Caco-2 (cell line): ENCODE results near the gene MARCHF4. TPM values are rescaled to one million over a fixed set of nuclear protein-coding genes. Genes with fewer than 3 reads are reported as not detected.

Experiments
- BruUV-seq: library from RNA; stranded (reverse); fragments of 400-500 nt; replicated peaks from 2 replicates; lab custom pipeline; 2021; lab: Mats Ljungman, UMichigan
- CTCF ChIA-PET: fragments of 300-600 bp; sonication (Branson Sonifier 250); formaldehyde crosslinking; loops from one replicate; lab custom pipeline; 2022; ENCODE audit warnings: antibody characterized with exemption; lab: Charles Lee
- POLR2A ChIA-PET: fragments of 300-600 bp; sonication (Branson Sonifier 250); formaldehyde crosslinking; loops from one replicate; lab custom pipeline; 2022; ENCODE audit warnings: antibody characterized with exemption; lab: Charles Lee
- DNase-seq, 2 experiments: peaks; one replicate each; pipeline versions ENCODE4 v3.0.0 to v3.0.0-alpha.2; 2020 to 2022
- H3K27me3 ChIP-seq: replicated peaks from 2 replicates; pipeline ENCODE4 v1.6.0; 2011; ENCODE audit warnings: low read length; ENCODE audit not compliant: control insufficient read depth, insufficient read depth
- H3K36me3 ChIP-seq: 2 replicates; pipeline ENCODE4 v1.5.1; 2011; ENCODE audit warnings: low read length; ENCODE audit not compliant: control insufficient read depth, insufficient read depth
- H3K4me1 ChIP-seq: fragments of 250-450 bp; sonication (Bioruptor Pico); 2 replicates; pipeline ENCODE4 v1.5.1; 2020; ENCODE audit warnings: mild to moderate bottlenecking
- H3K4me3 ChIP-seq: 2 replicates; pipeline ENCODE4 v1.5.1; 2011; ENCODE audit warnings: low read depth, mild to moderate bottlenecking, control low read depth, low read length
- H3K9me3 ChIP-seq: fragments of 250-450 bp; sonication (Bioruptor Pico); 2 replicates; pipeline ENCODE4 v1.5.1; 2020; ENCODE audit warnings: mild to moderate bottlenecking, moderate library complexity
- H3K27ac Mint-ChIP-seq: one replicate; pipeline ENCODE4 v1.8.0; 2022; ENCODE audit warnings: mixed read lengths; ENCODE audit not compliant: unreplicated experiment
- H3K27me3 Mint-ChIP-seq: one replicate; pipeline ENCODE4 v1.8.0; 2022; ENCODE audit warnings: mixed read lengths; ENCODE audit not compliant: insufficient read depth, unreplicated experiment
- H3K36me3 Mint-ChIP-seq: one replicate; pipeline ENCODE4 v1.8.0; 2022; ENCODE audit warnings: mild to moderate bottlenecking, mixed read lengths; ENCODE audit not compliant: insufficient read depth, unreplicated experiment
- H3K4me1 Mint-ChIP-seq: one replicate; pipeline ENCODE4 v1.8.0; 2022; ENCODE audit warnings: low read depth, mixed read lengths; ENCODE audit not compliant: unreplicated experiment
- H3K4me3 Mint-ChIP-seq: one replicate; pipeline ENCODE4 v1.8.0; 2022; ENCODE audit warnings: mild to moderate bottlenecking, moderate library complexity, mixed read lengths; ENCODE audit not compliant: unreplicated experiment
- H3K9me3 Mint-ChIP-seq: one replicate; pipeline ENCODE4 v1.8.0; 2022; ENCODE audit warnings: mixed read lengths; ENCODE audit not compliant: unreplicated experiment
- CTCF ChIP-seq, 2 experiments: fragments of 200-600 bp in 1 of 2; IDR thresholded peaks; 1 replicate in 1 of 2; 2 replicates in 1 of 2; pipeline versions ENCODE4 v1.5.1 to v1.8.0; 2011 to 2022; ENCODE audit warnings: antibody characterized with exemption in 1 of 2, control low read depth in 1 of 2, inconsistent platforms in 1 of 2, low read depth in 1 of 2, low read length in 1 of 2, mild to moderate bottlenecking in 1 of 2, moderate library complexity in 1 of 2; ENCODE audit not compliant: insufficient read depth in 1 of 2, severe bottlenecking in 1 of 2, unreplicated experiment in 1 of 2
- intact Hi-C: fragments of 100-400 bp; cut with micrococcal nuclease; formaldehyde crosslinking; loops from one replicate; pipeline ENCODE4 v1.10.0; 2022; ENCODE audit not compliant: unreplicated experiment
- total RNA-seq: library from RNA; stranded (reverse); gene quantifications from 2 replicates; pipeline ENCODE4 v1.2.3, GENCODE V29; 2022

The MARCHF4 gene
- total RNA-seq, 1 experiment from 2014 or later, result not detected

GRCh38 chr2:216414772-216415319, 42.6 kb upstream of the MARCHF4 start:
- POLR2A ChIA-PET, result no interaction called here
- no peaks in the 10 kb centered on the region for H3K27me3 ChIP-seq
- peaks cover 12% of the 10 kb centered on the region for H3K36me3 Mint-ChIP-seq
- BruUV-seq, result TSS peak; percentile 31
- DNase-seq, result no peak
- no peaks in the 10 kb centered on the region for H3K4me1 Mint-ChIP-seq
- no peak for TF ChIP-seq CTCF (IDR thresholded peaks at IDR 0.05; ENCODE audit: insufficient read depth in 1 of 2, low read depth in 1 of 2, low read length in 1 of 2, severe bottlenecking in 1 of 2, unreplicated experiment in 1 of 2)
- H3K9me3 Mint-ChIP-seq, result no peaks in the 10 kb centered on the region
- H3K9me3 ChIP-seq, result no peaks in the 10 kb centered on the region
- intact Hi-C loops, result loop anchor here (10.0 kb wide), 1 partner anchor 250 kb away; no protein-coding TSS in a partner anchor
- H3K27me3 Mint-ChIP-seq, result no peaks in the 10 kb centered on the region
- no peak overlapping the region for H3K4me3 ChIP-seq
- no peak overlapping the region for H3K27ac Mint-ChIP-seq
- H3K4me1 ChIP-seq, result 0 out of 2 replicates have a peak, but pooled peaks cover 4% of the 10 kb centered on the region
- CTCF ChIA-PET, result no interaction called here
- no peaks in the 10 kb centered on the region for H3K36me3 ChIP-seq
- no peak overlapping the region for H3K4me3 Mint-ChIP-seq

GRCh38 chr2:216413882-216414281, 41.6 kb upstream of the MARCHF4 start:
- Mint-ChIP-seq H3K27me3 (no peaks in the 10 kb centered on the region), H3K4me3 (no peak overlapping the region), H3K27ac (no peak overlapping the region), H3K4me1 (no peaks in the 10 kb centered on the region), H3K36me3 (peaks cover 5% of the 10 kb centered on the region), H3K9me3 (no peaks in the 10 kb centered on the region)
- intact Hi-C loops, result loop anchor here (2.0 to 10.0 kb wide), 2 partner anchors 85 to 251 kb away; partner anchors contain the start of gene RPL37A
- Histone ChIP-seq H3K4me1 (0 out of 2 replicates have a peak, but pooled peaks cover 4% of the 10 kb centered on the region), H3K9me3 (no peaks in the 10 kb centered on the region), H3K36me3 (no peaks in the 10 kb centered on the region), H3K27me3 (no peaks in the 10 kb centered on the region), H3K4me3 (no peak overlapping the region)
- no TSS peak for BruUV-seq
- ChIA-PET CTCF (no interaction called here), POLR2A (no interaction called here)
- no peak for TF ChIP-seq CTCF (IDR thresholded peaks at IDR 0.05; ENCODE audit: insufficient read depth in 1 of 2, low read depth in 1 of 2, low read length in 1 of 2, severe bottlenecking in 1 of 2, unreplicated experiment in 1 of 2)
- no peak for DNase-seq

- Histone ChIP-seq H3K36me3 (no peaks in the 10 kb centered on the region), H3K27me3 (no peaks in the 10 kb centered on the region), H3K9me3 (no peaks in the 10 kb centered on the region), H3K4me1 (0 out of 2 replicates have a peak, but pooled peaks cover 4% of the 10 kb centered on the region), H3K4me3 (peak within 1 kb of the TSS; percentile 96)
- CTCF ChIA-PET, result interaction anchor here (1.0 kb wide), 1 partner anchor 389 kb away, joined by 3 read pairs; no protein-coding TSS in a partner anchor
- H3K4me3 Mint-ChIP-seq, result peak within 1 kb of the TSS; percentile 99
- H3K27ac Mint-ChIP-seq, result peak within 1 kb of the TSS; percentile 96
- POLR2A ChIA-PET, result interaction anchor here (0.5 to 1.4 kb wide), 3 partner anchors 86 to 368 kb away, joined by 3 to 13 read pairs (median 4); partner anchors contain the start of genes RPL37A and XRCC5
- no peak for TF ChIP-seq CTCF (IDR thresholded peaks at IDR 0.05; ENCODE audit: insufficient read depth in 1 of 2, low read depth in 1 of 2, low read length in 1 of 2, severe bottlenecking in 1 of 2, unreplicated experiment in 1 of 2)
- H3K36me3 Mint-ChIP-seq, result peaks cover 5% of the 10 kb centered on the region
- H3K4me1 Mint-ChIP-seq, result no peaks in the 10 kb centered on the region
- intact Hi-C loops, result loop anchor here (2.0 to 10.0 kb wide), 2 partner anchors 86 to 252 kb away; partner anchors contain the start of gene RPL37A
- DNase-seq, result peak; percentile 98
- BruUV-seq, result TSS peak; percentile 47
- H3K9me3 Mint-ChIP-seq, result no peaks in the 10 kb centered on the region
- peaks cover 3% of the 10 kb centered on the region for H3K27me3 Mint-ChIP-seq
Observed at GRCh38 chr2:216412022-216412999, 40.0 kb upstream of the MARCHF4 start, which contains the start of gene SMARCAL1. SMARCAL1 (plus strand) TSS chr2:216412484; CDS start chr2:216414705, 2,221 bp downstream.
